HG02759 (cell line): ENCODE data around the gene HTN1.
"Not testable (repeated sequence)": the region's sequence is repeated elsewhere in the genome, so short reads cannot be mapped to it uniquely, and the experiment has no call there.

Experiments used
- ATAC-seq: cut with Tn5 transposase; IDR thresholded peaks from one replicate; pipeline ENCODE4 v1.9.1; 2021; ENCODE audit warnings: mild to moderate bottlenecking, moderate library complexity; ENCODE audit not compliant: unreplicated experiment

The HTN1 gene

GRCh38 chr4:70050138-70050537 lies at the start of gene HTN1:
TSS of gene HTN1 (plus strand) at chr4:70050438. CDS start at chr4:70053077, 2,639 bp downstream.
- ATAC-seq, result not testable (repeated sequence)

DNA sequence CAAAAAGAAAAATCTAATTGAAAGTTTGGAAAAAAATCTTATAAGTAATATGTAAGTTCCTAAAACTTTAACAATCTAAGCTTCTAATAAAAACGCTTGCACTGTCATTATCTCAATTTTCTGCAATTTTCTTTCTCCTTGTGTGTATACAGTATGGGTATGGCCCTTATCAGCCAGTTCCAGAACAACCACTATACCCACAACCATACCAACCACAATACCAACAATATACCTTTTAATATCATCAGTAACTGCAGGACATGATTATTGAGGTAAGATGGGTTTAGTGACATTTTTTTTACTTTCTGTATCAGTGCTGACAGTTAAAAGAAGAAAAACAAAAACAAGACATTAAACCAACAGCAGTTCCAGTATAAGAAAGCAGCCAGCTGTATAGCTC lies 49.5 kb upstream of the HTN1 start:
- ATAC-seq, result no peak

- ATAC-seq, result no peak
Measured at GRCh38 chr4:70002507-70002906, 47.7 kb upstream of the HTN1 start.

GRCh38 chr4:70008771-70009170 lies 41.5 kb upstream of the HTN1 start:
- ATAC-seq, result no peak

DNA sequence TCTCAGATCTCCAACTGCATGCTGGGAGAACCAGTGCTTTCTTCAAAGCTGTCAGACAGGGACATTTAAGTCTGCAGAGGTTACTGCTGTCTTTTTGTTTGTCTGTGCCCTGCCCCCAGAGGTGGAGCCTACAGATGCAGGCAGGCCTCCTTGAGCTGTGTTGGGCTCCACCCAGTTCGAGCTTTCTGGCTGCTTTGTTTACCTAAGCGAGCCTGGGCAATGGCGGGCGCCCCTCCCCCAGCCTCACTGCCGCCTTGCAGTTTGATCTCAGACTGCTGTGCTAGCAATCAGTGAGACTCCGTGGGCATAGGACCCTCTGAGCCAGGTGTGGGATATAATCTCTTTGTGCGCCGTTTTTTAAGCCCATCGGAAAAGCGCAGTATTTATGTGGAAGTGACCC lies 31.2 kb upstream of the HTN1 start:
- not testable (repeated sequence) for ATAC-seq

- no peak for ATAC-seq
Measured at GRCh38 chr4:70023218-70023617, 27.0 kb upstream of the HTN1 start.

GRCh38 chr4:70027011-70027410 lies 23.2 kb upstream of the HTN1 start:
- no peak for ATAC-seq

DNA sequence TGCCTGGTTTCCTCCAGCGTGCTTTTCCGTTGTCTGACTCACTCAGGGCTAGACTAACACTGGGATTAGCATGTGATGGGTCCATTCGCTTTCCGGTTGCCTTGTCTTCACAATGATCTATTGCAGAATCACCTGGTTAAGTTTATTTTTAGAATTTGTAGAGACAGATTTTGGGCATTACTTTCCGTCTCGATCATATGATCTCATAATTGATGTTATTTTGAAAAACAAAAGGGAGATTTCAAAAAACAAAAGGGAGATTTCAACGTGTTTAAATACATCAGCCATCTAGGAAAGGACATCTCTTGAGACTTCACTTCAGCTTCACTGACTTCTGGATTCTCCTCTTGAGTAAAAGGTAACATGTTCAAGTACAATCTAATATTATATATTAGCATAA lies 22.1 kb upstream of the HTN1 start, which contains the start of gene HTN3:
Gene HTN3 (plus strand): TSS at position 301 of the 400 bp plus-strand sequence. CDS start 2,282 bp downstream, outside the sequence.
- not testable (repeated sequence) for ATAC-seq

- not testable (repeated sequence) for ATAC-seq
Measured at GRCh38 chr4:70037559-70037958, 12.7 kb upstream of the HTN1 start.

DNA sequence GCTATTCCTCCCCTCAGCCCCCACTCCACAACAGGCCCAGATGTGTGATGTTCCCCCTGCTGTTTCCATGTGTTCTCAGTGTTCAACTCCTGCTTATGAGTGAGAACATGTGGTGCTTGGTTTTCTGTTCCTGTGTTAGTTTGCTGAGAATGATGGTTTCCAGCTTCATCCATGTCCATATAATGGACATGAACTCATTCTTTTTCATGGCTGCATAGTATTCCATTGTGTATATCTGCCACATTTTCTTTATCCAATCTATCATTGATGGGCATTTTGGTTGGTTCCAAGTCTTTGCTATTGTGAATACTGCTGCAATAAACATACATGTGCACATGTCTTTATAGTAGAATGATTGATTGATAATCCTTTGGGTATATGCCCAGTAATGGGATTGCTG lies 10.3 kb upstream of the HTN1 start:
- ATAC-seq, result not testable (repeated sequence)

DNA sequence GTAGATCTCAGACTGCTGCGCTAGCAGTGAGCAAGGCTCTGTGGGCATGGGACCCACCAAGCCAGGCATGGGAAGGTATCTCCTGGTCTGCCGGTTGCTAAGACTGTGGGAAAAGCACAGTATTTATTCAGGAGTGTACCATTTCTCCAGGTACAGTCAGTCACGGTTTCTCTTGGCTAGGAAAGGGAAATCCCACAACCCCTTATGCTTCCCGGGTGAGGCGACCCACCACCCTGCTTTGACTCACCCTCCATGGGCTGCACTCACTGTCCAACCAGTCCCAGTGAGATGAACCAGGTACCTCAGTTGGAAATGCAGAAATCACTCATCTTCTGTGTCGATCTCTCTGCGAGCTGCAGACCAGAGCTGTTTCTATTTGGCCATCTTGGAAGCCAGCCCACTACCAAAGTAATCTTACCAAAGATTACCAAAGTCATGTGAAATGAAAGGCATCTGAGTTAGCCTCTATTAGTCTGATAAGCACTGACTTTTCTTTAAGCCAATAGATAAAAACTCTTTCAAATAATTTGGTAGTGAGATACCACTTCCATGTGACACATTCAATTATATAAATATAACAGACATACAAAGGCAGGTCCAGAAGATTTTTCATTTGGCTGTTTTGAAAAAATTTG lies 8.5 kb upstream of the HTN1 start:
- no peak for ATAC-seq

GRCh38 chr4:70056534-70056933 lies 6.3 kb downstream of the HTN1 start:
- not testable (repeated sequence) for ATAC-seq

- no peak for ATAC-seq
Measured at GRCh38 chr4:70057651-70058050, 7.4 kb downstream of the HTN1 start.

- no peak for ATAC-seq
Measured at GRCh38 chr4:70059149-70059548, 8.9 kb downstream of the HTN1 start.

GRCh38 chr4:70062000-70062399 lies 11.8 kb downstream of the HTN1 start:
- peak; percentile 95 for ATAC-seq

DNA sequence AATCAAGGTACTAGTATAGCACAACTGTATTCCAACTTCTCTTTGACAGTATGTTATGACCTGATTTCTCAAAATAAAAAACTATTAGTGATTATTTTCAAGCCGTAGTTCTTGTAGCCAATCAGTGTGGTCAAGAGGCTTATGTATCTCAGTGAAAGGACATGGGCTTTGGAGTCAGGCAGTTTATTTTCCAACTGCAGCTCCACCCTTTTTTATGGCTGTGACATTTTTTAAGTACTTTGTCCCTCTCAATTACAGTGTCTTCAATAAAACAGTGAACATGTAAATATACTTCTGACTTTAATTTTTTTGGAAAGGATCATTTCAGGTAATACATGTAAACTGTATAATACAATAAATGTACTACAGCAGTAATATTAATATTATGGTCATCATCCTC lies 30.0 kb downstream of the HTN1 start:
- ATAC-seq, result no peak

DNA sequence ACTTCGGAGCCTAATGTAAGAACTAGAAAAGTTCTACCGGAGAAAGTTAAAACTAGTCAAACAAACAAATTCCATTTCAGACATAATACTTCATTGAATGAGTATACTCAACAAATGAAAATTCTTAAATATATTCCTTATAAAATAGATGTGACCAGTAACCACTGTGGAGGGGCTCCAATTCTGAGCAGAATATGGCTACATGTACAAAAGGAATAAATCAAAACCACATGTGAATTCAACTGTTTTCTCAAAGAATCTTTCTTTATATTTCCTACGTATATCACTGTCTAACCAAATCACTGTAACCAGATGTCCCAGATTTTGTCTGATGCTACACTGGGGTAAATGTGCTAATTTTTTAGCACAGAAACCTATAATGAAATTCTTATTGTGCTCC lies 49.0 kb downstream of the HTN1 start:
- no peak for ATAC-seq
